ENCODE results near the gene VPS8.
"Not testable (repeated sequence)": the region's sequence is repeated elsewhere in the genome, so short reads cannot be mapped to it uniquely, and the experiment has no call there.

The VPS8 gene

DNA sequence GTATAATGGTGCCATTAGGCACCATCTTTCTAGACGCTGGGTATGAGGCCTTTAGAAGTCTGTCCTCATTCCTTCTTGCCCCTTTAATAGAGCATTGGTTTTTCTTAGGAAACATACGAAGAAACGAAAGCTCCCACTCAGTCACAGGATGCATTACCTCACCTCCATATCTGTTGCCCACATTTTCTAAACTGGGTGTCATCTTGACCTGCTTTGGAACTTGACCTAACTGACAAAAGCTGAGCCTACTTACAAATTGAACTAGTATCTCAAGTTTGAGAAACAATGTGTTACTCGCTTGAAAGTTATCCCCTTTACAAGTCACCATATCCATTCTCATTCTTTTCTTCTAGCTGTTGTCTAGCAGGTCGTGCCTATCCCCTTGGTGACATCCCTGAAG, 102.7 kb downstream of the VPS8 start:
- no peak for DNase-seq (ENCODE audit: low read depth in 4 of 4, low spot score in 1 of 4)

- no peak for DNase-seq (ENCODE audit: low read depth in 4 of 4, low spot score in 1 of 4)
These were observed 106.8 kb downstream of the VPS8 start for GRCh38 chr3:184918750-184919149.

DNA sequence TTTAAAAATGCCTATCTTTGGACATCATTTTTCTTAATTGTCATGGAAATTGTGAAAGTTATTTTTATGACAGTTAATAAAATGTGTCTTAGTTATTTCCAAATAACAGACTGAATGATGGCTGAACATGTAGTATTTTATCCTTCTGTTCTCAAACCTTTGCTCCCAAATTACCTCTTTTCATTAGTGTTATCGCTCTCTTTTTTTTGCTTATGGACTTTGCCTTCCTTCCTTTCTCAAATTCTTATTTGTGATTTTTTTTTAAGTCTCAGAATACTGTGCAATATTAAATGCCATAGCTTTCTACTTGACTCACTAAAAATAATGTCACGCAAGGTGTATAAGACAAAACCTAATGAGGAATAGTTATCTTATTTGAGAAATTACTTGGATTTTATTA, 107.7 kb downstream of the VPS8 start:
- no peak for DNase-seq (ENCODE audit: low read depth in 4 of 4, low spot score in 1 of 4)

DNA sequence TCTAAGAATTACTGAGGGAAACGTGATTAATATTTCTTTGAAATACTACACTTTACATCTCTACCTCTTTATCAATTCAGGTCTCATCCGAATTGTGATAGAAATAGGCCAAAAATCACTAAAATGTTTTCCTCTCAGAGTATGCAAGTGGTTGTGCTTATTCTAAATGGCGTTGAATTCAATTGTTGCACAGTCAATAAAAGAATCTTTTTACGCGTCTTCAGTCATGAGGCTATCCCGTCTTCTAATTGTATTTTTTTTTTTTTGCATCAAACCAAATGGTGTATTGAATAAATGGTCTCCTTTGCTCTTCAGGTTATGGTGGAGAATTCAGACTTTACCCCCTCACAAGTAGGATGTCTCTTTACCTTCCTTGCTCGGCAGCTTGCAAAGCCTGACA, 112.6 kb downstream of the VPS8 start:
- DNase-seq (ENCODE audit: low read depth in 4 of 4, low spot score in 1 of 4): no peak

DNA sequence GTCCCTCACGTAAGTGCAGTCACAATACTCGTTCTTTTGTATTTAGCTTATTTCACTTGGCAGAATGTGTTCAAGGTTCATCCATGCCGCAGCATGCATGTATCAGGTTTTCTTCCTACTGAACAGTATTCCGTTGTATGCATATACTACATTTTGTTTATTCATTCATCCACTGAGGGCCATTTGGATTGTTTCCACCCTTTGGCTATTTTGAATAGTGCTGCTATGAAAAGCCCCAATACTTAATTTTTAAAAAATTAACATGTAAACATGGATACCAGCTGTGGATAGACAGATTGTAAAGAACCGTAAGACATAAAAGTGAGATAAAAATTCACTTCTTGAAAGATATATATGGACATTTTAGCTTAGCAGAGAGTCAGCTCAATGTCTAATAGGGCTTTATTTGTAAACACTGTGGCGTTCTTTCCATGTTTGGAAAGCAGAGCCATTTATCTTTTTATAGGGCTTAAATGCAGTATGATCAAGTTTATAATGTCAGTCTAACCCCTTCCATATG, 115.9 kb downstream of the VPS8 start:
- no peak for DNase-seq (ENCODE audit: low read depth in 4 of 4, low spot score in 1 of 4)

DNA sequence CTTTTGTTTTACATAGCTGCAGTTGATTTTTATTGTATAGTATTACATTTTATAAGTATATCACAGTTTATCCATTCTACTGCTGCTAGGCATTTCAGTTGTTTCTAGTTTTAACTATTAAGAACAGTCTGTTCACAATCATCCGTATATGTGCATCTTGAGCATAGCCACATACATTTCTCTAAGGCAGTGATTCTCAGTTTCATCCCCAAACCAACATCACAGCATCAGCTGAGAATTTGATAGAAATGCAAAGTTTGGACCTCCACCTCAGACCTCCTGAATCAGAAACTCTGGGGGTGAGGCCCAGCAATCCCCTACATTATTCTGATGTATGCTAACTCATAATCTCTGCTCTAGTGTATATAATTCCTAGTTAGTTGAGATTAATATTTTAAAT, 120.8 kb downstream of the VPS8 start:
- DNase-seq (ENCODE audit: low read depth in 4 of 4, low spot score in 1 of 4): no peak

GRCh38 chr3:184937611-184938010, 125.6 kb downstream of the VPS8 start:
- no peak for DNase-seq (ENCODE audit: low read depth in 4 of 4, low spot score in 1 of 4)

- no peak for DNase-seq (ENCODE audit: low read depth in 4 of 4, low spot score in 1 of 4)
These were observed 129.4 kb downstream of the VPS8 start for GRCh38 chr3:184941408-184941807.

DNA sequence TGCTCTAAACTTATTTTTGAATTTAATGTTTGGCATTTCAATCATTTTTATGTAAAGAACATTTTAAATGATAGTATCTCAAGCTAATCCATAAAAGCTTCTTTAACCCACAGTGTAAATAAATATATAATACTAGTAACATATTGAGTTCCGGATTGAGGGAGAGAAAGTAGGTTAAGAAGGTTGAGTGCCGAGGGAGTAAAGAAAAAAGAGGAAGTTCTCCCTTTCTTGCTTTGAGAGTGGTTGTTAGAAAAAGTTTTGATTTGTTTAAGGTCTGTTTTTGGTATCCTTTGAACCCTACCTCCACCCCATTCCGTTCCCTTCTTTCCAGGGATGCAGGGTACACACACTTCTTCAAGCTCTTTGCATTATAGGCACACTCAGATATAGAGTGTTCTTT, 130.8 kb downstream of the VPS8 start:
- DNase-seq (ENCODE audit: low read depth in 4 of 4, low spot score in 1 of 4): no peak

- no peak for DNase-seq (ENCODE audit: low read depth in 4 of 4, low spot score in 1 of 4)
These were observed 132.3 kb downstream of the VPS8 start for GRCh38 chr3:184944241-184944640.

DNA sequence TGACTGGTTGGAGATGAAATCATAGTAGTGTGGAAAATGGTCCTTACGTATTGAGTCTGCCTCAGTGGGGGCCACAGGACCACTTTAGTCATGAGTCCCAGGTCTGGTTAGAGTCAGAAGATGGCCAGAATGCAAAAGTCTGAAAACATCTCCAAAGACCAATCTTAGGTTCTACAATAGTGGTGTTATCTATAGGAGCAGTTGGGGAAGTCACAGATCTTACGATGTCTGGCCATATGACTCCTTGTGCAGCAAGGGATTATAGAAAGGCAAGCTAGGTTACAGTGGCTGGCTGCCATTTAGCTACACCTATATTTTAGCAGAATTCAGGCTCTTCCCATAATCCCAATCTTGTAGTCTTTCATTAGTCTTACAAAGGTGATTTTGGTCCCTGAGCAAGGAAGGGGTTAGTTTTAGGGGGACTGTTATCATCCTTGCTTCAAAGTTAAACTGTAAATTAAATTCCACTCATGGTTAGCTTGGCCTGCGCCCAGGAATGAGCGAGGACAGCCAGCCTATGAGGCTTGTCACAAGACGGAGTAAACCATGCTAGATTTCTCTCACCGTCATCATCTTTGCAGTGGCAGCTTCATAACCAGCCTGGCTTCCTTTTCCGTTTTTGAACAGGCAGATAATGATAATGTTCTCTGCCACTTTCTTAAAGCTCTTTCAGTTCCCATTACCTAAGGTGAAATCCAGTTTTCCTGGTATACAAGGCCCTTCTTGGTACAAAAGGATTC, 134.1 kb downstream of the VPS8 start:
- no peak for DNase-seq (ENCODE audit: low read depth in 4 of 4, low spot score in 1 of 4)

DNA sequence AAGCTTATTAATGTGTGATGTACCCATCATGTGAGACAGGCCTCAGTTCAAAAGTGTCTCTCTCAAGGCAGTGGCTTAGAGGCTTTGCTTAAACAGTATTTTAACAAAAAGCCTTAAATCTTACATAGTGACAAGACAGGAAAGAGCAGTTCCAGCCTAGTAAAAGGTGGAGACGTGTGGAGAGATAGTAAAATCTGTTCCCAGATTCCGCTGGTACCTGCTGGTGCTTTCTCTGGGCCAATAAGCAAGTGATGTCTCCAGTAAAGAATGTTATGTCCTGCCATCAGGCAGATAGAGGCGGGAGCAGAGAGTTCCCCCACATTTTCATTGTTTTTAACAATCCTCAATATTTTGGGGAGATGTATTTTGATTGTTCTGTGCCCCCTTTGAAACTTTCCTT, 135.0 kb downstream of the VPS8 start:
- no peak for DNase-seq (ENCODE audit: low read depth in 4 of 4, low spot score in 1 of 4)

DNA sequence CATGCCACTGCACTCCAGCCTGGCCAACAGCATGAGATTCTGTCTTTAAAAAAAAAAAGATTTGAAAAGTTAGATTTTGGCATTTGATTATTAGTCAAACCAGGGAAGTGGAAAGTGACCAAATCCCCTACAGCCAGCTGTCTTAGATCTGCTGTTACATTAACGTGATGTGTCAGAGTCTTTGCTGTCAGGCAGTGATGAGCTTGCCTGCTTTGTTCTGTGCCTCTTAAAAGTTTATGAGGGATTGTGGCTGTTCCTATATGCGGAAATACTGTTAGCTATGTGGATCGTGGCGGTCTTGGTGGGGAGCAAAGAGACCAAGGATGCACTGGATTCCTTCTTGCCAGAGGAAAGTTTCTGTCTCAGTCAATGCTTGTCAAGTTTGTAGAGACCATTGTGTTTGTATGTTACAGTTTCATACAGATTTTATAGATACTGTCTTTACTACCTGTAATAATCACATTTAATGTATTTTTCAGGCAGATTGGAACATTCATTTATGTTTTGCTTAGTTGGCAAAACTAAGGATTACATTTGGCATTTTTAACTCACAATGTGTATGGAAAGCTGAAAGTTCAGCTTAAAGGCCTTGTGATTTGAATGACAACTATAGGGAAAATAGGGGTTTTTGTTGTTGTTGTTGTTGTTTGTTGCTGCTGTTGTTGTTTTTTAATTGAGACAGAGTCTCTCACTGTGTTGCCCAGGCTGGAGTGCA, 137.4 kb downstream of the VPS8 start:
- DNase-seq (ENCODE audit: low read depth in 4 of 4, low spot score in 1 of 4): no peak

- not testable (repeated sequence) for DNase-seq (ENCODE audit: low read depth in 4 of 4, low spot score in 1 of 4)
These were observed 138.8 kb downstream of the VPS8 start for GRCh38 chr3:184950816-184951215.

DNA sequence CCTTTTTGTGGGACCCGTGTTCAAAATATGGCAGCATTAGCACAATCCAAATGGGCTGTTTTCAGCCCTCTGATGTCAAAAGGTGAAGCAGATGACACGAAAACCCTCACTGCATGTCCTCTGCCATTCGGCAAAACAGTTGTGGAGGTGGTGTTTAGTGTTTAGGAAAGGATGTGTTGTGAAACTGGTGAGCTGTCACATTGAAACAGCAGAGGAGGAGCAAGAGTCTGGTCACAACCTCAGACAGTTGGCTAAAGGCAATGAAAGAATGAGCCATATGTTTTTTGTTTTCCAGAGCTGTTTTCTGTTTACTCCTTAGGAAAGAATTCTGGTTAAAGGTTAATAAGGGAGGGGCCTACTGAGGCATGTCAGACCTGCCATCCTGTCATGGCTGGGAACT, 140.7 kb downstream of the VPS8 start:
- no peak for DNase-seq (ENCODE audit: low read depth in 4 of 4, low spot score in 1 of 4)

- no peak for DNase-seq (ENCODE audit: low read depth in 4 of 4, low spot score in 1 of 4)
These were observed 141.4 kb downstream of the VPS8 start for GRCh38 chr3:184953401-184953800.

DNA sequence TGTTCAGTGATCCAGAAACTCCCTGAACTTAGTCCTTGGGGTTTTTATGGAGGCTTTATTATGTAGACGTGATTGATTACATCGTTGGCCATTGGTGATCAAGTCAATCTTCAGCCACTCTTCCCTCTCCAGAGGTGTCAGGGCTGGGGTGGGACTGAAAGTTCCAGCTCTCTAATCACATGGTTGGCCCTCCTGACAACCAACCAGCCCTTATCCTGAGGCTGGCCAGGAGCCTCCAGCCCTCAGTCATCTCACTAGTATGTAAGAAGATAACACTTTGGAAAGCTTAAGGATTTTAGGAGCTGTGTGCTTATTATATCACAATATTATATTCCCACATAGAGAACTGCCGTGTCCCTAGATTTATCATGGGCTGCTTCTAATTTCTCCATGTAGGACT, 142.3 kb downstream of the VPS8 start:
- no peak for DNase-seq (ENCODE audit: low read depth in 4 of 4, low spot score in 1 of 4)

DNA sequence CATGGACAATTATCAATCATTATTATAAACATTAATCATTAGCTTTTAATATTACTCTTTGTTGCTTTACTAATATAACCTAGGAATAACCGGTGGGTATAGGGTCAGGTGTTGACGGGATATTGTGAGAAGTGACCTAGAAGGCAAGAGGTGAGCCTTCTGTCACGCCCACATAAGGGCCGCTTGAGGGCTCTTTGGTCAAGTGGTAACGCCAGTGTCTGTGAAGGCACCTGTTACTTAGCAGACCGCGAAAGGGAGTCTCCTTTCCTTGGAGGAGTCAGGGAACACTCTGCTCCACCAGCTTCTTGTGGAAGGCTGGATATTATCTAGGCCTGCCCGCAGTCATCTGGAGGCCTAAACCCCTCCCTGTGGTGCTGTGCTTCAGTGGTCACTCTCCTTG, 142.9 kb downstream of the VPS8 start:
- not testable (repeated sequence) for DNase-seq (ENCODE audit: low read depth in 4 of 4, low spot score in 1 of 4)

GRCh38 chr3:184965639-184966430, 153.9 kb downstream of the VPS8 start:
- no peak for DNase-seq (ENCODE audit: low read depth in 4 of 4, low spot score in 1 of 4)

GRCh38 chr3:184968115-184968514, 156.1 kb downstream of the VPS8 start:
- DNase-seq (ENCODE audit: low read depth in 4 of 4, low spot score in 1 of 4): no peak

DNA sequence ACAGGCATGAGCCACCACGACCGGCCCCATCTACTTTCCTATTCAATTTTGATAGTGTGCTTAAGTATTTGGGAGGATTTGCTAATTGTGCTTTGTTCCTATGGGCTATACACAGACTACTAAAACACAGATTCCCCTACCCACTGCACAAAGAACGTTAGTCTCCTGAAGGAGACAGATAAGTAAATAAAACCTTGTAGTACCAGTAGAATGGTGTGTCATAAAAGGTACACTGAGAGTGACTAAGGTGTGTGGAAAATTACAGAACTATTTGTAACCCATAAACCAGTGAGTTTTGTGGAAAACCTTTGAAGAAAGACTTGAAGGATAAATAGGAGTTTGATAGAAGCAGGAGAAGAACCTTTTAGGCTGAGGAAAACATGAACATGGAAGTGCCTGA, 158.2 kb downstream of the VPS8 start:
- DNase-seq (ENCODE audit: low read depth in 4 of 4, low spot score in 1 of 4): no peak

- no peak for DNase-seq (ENCODE audit: low read depth in 4 of 4, low spot score in 1 of 4)
These were observed 165.8 kb downstream of the VPS8 start for GRCh38 chr3:184977796-184978195.
